HCT116 (cell line): Measurements from ENCODE around the gene MYOF. TPM values are rescaled to one million over a fixed set of nuclear protein-coding genes. Genes with fewer than 3 reads are reported as not detected.

Experiments
- ATAC-seq: fragments of 200-7000 bp; cut with Tn5 transposase; 2 replicates; pipeline ENCODE4 v1.9.1; 2020; ENCODE audit warnings: mild to moderate bottlenecking, moderate library complexity
- BruUV-seq: library from RNA; stranded (reverse); fragments of 400-500 nt; replicated peaks from 2 replicates; lab custom pipeline; 2021; lab: Mats Ljungman, UMichigan
- CTCF ChIA-PET: fragments of 300-600 bp; sonication (Branson Sonifier 250); formaldehyde crosslinking; loops from one replicate; lab custom pipeline; 2021; ENCODE audit warnings: antibody characterized with exemption; lab: Charles Lee
- POLR2A ChIA-PET: fragments of 300-600, 350-600 bp; sonication (Branson Sonifier 250); formaldehyde crosslinking; loops from one replicate; lab custom pipeline; 2021; ENCODE audit warnings: antibody characterized with exemption; lab: Charles Lee
- RAD21 ChIA-PET, 2 experiments: fragments of 300-600 bp; sonication (Branson Sonifier 250); formaldehyde crosslinking; loops; one replicate each; lab custom pipeline; 2023; ENCODE audit warnings: low total read pairs in 2 of 2; ENCODE audit not compliant: uncharacterized antibody in 2 of 2, unreplicated experiment in 2 of 2, low non-redundant PET in 1 of 2; lab: Charles Lee
- DNase-seq: peaks from one replicate; pipeline ENCODE4 v3.0.0-alpha.2; 2010; ENCODE audit warnings: low read depth, low spot score
- H2AFZ ChIP-seq: fragments of 200-600 bp; shearing (Covaris generic), sonication (generic); 2 replicates; pipeline ENCODE4 v1.6.1; 2017; ENCODE audit warnings: low read depth, mixed run types, mixed read lengths, antibody characterized with exemption, low read length; ENCODE audit not compliant: poor library complexity, severe bottlenecking
- H3K27ac ChIP-seq: 2 replicates; pipeline ENCODE4 v1.5.1; 2012; ENCODE audit warnings: low read depth, low read length
- H3K27me3 ChIP-seq: fragments of 200-600 bp; sonication (generic); 2 replicates; pipeline ENCODE4 v1.6.1; 2016; ENCODE audit warnings: mixed run types, low read length, mixed read lengths; ENCODE audit not compliant: insufficient read depth
- H3K36me3 ChIP-seq, 2 experiments: fragments of 200-500 bp in 1 of 2; fragments of 200-600 bp in 1 of 2; sonication (Bioruptor generic) in 1 of 2; sonication (generic) in 1 of 2; 2 replicates each; pipeline versions ENCODE4 v1.5.1 to v1.6.1; 2014 to 2016; ENCODE audit warnings: low read length in 2 of 2, inconsistent platforms in 1 of 2, mixed read lengths in 1 of 2, mixed run types in 1 of 2; ENCODE audit not compliant: insufficient read depth in 2 of 2, control insufficient read depth in 1 of 2
- H3K4me1 ChIP-seq, 2 experiments: fragments of 200-600 bp in 1 of 2; sonication (generic) in 1 of 2; 2 replicates each; pipeline versions ENCODE4 v1.5.1 to v1.6.1; 2012 to 2017; ENCODE audit warnings: low read length in 2 of 2, inconsistent platforms in 1 of 2, mild to moderate bottlenecking in 1 of 2, mixed read lengths in 1 of 2, mixed run types in 1 of 2, moderate library complexity in 1 of 2; ENCODE audit not compliant: insufficient read depth in 2 of 2, control insufficient read depth in 1 of 2
- H3K4me2 ChIP-seq: fragments of 200-600 bp; sonication (generic); 2 replicates; pipeline ENCODE4 v1.6.1; 2017; ENCODE audit warnings: mixed run types, low read length, mixed read lengths
- H3K4me3 ChIP-seq, 2 experiments: fragments of 200-600 bp in 1 of 2; sonication (generic) in 1 of 2; replicated peaks in 1 of 2; 2 replicates each; pipeline ENCODE4 v1.5.1; 2011 to 2016; ENCODE audit warnings: low read length in 2 of 2, control low read depth in 1 of 2, low read depth in 1 of 2, mild to moderate bottlenecking in 1 of 2, mixed read lengths in 1 of 2, mixed run types in 1 of 2
- H3K79me2 ChIP-seq: fragments of 200-600 bp; sonication (generic); 2 replicates; pipeline ENCODE4 v1.6.1; 2017; ENCODE audit warnings: mild to moderate bottlenecking, mixed run types, low read length, moderate library complexity, mixed read lengths; ENCODE audit not compliant: insufficient read depth
- H3K9ac ChIP-seq: fragments of 200-600 bp; sonication (generic); 2 replicates; pipeline ENCODE4 v1.6.1; 2016; ENCODE audit warnings: low read length, mixed read lengths
- H3K9me2 ChIP-seq: fragments of 200-600 bp; sonication (generic), shearing (Covaris generic); 2 replicates; pipeline ENCODE4 v1.6.1; 2017; ENCODE audit warnings: mixed run types, mild to moderate bottlenecking, moderate library complexity; ENCODE audit not compliant: insufficient read depth
- H3K9me3 ChIP-seq, 2 experiments: fragments of 200-500 bp in 1 of 2; fragments of 200-600 bp in 1 of 2; sonication (Bioruptor generic) in 1 of 2; sonication (generic) in 1 of 2; 2 replicates each; pipeline ENCODE4 v1.6.1; 2014 to 2017; ENCODE audit warnings: low read length in 2 of 2, mixed read lengths in 2 of 2, inconsistent platforms in 1 of 2, low read depth in 1 of 2, mild to moderate bottlenecking in 1 of 2, mixed run types in 1 of 2, moderate library complexity in 1 of 2; ENCODE audit not compliant: control insufficient read depth in 1 of 2, insufficient read depth in 1 of 2
- H4K20me1 ChIP-seq: fragments of 200-600 bp; sonication (generic), shearing (Covaris generic); 2 replicates; pipeline ENCODE4 v1.6.1; 2017; ENCODE audit warnings: mixed run types, mild to moderate bottlenecking, moderate library complexity; ENCODE audit not compliant: insufficient read depth
- EGR1 ChIP-seq: IDR thresholded peaks from 2 replicates; pipeline ENCODE4 v1.6.1; 2012; ENCODE audit warnings: low read depth
- ELF1 ChIP-seq: IDR thresholded peaks from 2 replicates; pipeline ENCODE4 v1.6.1; 2012; ENCODE audit warnings: low read depth, borderline replicate concordance
- FOSL1 ChIP-seq: IDR thresholded peaks from 2 replicates; pipeline ENCODE4 v1.6.1; 2012; ENCODE audit warnings: low read depth
- JUND ChIP-seq: IDR thresholded peaks from 2 replicates; pipeline ENCODE4 v1.6.1; 2012
- SP1 ChIP-seq: IDR thresholded peaks from 2 replicates; pipeline ENCODE4 v1.6.1; 2012; ENCODE audit warnings: low read depth
- intact Hi-C: fragments of 100-400 bp; cut with micrococcal nuclease; formaldehyde crosslinking; loops from 2 replicates; pipeline ENCODE4 v1.10.0; 2022
- total RNA-seq: library from RNA; stranded (reverse); gene quantifications from one replicate; pipeline ENCODE4 v1.2.1, GENCODE V29; 2021; ENCODE audit not compliant: unreplicated experiment
- TF ChIP-seq, protein P1 (sequence below): IDR thresholded peaks from 2 replicates; pipeline ENCODE4 v1.6.1; 2012

MYOF gene
- total RNA-seq, 1 experiment from 2014 or later = 250 TPM

DNA sequence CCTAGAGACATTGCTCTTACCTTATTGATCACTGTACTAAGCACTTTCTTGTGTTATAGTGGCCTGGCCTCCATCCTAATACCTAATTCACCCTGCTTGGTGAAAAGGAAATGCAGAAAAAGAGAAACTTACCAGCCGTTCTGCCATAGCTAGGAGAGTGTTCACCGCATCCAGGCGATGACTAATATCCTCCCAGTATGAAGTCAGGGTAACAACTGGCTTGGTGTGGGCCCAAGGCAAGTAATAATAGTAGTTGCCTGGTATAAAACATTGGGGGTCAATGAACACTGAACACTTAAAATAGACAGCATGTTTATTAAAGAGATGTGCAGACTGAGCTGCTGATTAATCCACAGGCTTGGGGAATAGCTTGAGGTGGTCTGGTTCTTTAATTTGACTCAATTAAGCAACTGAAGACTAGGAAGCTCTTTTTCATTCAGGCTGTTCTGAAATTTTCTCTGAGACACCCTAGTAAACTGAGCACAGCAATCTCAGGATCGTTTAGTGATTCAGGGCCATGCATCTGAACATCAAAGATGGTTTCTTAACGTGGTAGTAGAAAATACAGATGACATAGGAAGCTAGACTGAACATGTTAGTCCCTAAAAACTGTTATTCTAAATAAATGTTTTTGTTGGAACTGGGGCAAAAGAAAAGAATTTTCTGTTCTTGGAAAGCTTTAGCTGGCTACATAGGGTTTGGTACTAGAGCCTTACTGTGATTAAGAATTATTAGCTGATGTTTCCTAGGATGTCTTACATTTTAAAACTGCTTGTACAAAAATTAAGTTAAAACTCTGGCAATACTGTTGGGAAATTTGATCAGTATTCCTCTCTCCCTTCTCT lies 102.2 kb downstream of the MYOF start:
- H3K4me1 ChIP-seq = peaks cover 51 to 76% of the 10 kb centered on the region in 2 experiments
- H3K9ac ChIP-seq = peak overlapping the region; percentile 3; the same call in 1 of the 2 replicates
- peak overlapping the region; percentile 59 for H3K27ac ChIP-seq
- RAD21 ChIA-PET = interaction anchor here in 1 of 2 experiments (1.4 kb wide), 1 partner anchor 91 kb away, joined by 3 read pairs; no protein-coding TSS in a partner anchor
- no peaks in the 10 kb centered on the region for H3K9me2 ChIP-seq
- no peak for ATAC-seq
- BruUV-seq = no TSS peak
- H3K4me2 ChIP-seq = peak overlapping the region; percentile 3
- no peak overlapping the region for H3K4me3 ChIP-seq
- no peak overlapping the region for H2AFZ ChIP-seq
- H3K79me2 ChIP-seq = peaks cover 39% of the 10 kb centered on the region; the same call in 1 of the 2 replicates
- TF ChIP-seq JUND (peak; percentile 32; the same call in 1 of the 2 replicates), FOSL1 (peak; percentile 34), ELF1 (no peak), EGR1 (no peak), SP1 (no peak; the same call in 1 of the 2 replicates)
- TF ChIP-seq, protein P1, sequence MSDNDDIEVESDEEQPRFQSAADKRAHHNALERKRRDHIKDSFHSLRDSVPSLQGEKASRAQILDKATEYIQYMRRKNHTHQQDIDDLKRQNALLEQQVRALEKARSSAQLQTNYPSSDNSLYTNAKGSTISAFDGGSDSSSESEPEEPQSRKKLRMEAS = no peak
- DNase-seq = no peak
- H4K20me1 ChIP-seq = no peaks in the 10 kb centered on the region
- intact Hi-C loops = loop anchor here (10.0 kb wide), 1 partner anchor 305 kb away; no protein-coding TSS in a partner anchor
- H3K36me3 ChIP-seq = peaks cover 25 to 58% of the 10 kb centered on the region in 2 experiments
- POLR2A ChIA-PET = interaction anchor here (0.7 to 2.4 kb wide), 7 partner anchors 11 to 102 kb away, joined by 3 to 19 read pairs (median 5); partner anchors contain the start of gene MYOF
- no peaks in the 10 kb centered on the region for H3K27me3 ChIP-seq
- no peaks in the 10 kb centered on the region for H3K9me3 ChIP-seq
- CTCF ChIA-PET = interaction anchor here (0.8 to 7.6 kb wide), 4 partner anchors 96 to 301 kb away, joined by 3 to 196 read pairs (median 4); partner anchors contain the start of genes CEP55 and MYOF
